Transverse colon (tissue), 3 donors: ENCODE data around the gene SCAP.

Experiments used
- CTCF ChIP-seq, 5 experiments: fragments of 200-600 bp in 3 of 5; fragments of 450-650 bp in 2 of 5; sonication (generic) in 3 of 5; IDR thresholded peaks; 1 replicate in 2 of 5; 2 replicates in 3 of 5; pipeline ENCODE4 v1.5.1; 2016 to 2017; ENCODE audit warnings: antibody characterized with exemption in 5 of 5, inconsistent platforms in 3 of 5, mild to moderate bottlenecking in 2 of 5, moderate library complexity in 1 of 5
- POLR2A ChIP-seq: fragments of 450-650 bp; IDR thresholded peaks from one replicate; pipeline ENCODE4 v1.6.1; 2016; ENCODE audit warnings: antibody characterized with exemption, mild to moderate bottlenecking, moderate library complexity

DNA sequence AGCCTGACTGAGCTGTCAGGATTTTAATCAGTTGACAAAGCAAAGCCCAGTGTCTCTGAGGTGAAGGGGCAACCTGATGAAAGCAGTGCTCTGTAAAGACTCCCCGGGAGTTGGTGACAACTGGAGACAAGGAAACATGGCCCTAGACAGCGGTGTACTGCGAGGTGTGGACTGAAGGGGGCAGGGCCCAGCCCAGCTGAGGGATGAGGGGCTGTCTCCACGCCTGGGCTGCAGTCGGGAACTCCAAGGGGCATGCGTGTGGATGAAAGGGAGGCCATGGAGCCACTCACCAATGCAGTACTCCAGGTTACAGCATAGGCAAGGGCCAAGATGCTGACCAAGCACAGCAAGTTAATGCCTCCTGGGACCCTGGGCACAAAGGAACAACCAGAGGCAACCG, 45.1 kb downstream of the SCAP start:
- TF ChIP-seq CTCF (IDR thresholded peaks at IDR 0.05) = no peak
- no peak for TF ChIP-seq POLR2A
